ENCODE measurements around the gene PIPOX.

GRCh38 chr17:29094101-29094708 is 51.3 kb downstream of the PIPOX start:
- TF ChIP-seq CTCF (IDR thresholded peaks at IDR 0.05; ENCODE audit: low read length) (no peak), EZH2 (IDR thresholded peaks at IDR 0.05; ENCODE audit: borderline replicate concordance, low read length) (no peak)
